ENCODE data around the gene NOTCH1.
A peak's percentile ranks its signal among the peaks of the same experiment; 100 is the strongest.

DNA sequence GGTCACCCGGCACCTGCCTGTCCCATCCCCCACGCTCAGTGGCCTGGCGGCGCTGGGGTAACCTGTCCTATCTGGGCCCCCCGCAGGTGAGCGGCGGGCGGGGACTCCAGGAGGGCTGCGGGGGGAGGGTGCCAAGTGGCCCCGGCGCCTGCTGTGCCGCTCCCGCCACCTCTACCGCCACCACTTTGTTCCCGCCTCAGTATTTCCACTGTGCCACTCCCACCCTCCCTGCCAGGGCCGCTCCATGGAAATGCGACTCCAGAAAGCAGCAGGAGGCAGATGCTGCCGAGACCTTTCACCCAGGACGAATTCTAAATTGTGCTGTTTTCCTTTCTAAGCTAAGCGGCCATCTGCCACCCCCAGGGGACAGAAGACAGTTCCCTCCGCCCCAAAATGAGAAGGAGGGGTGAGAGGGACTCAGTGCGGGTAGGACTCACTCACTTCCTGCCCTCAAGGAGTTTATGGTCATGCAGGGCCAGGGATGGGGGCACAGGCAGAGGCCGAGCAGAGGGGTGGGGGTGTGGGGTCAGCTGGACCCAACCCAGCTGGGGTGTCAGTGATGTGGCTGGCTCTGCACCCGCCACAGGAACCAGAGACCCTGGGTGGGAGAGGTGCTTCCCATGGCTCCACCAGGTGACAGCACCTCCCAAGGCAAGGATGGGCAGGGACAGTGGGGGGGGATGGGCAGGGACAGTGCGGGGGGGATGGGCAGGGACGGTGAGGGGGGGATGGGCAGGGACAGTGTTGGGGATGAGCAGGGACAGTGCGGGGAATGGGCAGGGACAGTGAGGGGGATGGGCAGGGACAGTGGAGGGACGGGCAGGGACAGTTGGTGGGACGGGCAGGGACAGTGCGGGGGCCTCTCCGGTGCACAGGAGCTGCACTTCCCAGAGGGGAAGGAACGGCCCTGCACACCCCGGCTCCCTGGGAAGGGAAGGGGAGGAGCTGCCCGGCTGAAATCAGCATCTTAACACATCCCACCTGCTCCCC, 17.8 kb downstream of the NOTCH1 start:
- TF ChIP-seq, protein P1, sequence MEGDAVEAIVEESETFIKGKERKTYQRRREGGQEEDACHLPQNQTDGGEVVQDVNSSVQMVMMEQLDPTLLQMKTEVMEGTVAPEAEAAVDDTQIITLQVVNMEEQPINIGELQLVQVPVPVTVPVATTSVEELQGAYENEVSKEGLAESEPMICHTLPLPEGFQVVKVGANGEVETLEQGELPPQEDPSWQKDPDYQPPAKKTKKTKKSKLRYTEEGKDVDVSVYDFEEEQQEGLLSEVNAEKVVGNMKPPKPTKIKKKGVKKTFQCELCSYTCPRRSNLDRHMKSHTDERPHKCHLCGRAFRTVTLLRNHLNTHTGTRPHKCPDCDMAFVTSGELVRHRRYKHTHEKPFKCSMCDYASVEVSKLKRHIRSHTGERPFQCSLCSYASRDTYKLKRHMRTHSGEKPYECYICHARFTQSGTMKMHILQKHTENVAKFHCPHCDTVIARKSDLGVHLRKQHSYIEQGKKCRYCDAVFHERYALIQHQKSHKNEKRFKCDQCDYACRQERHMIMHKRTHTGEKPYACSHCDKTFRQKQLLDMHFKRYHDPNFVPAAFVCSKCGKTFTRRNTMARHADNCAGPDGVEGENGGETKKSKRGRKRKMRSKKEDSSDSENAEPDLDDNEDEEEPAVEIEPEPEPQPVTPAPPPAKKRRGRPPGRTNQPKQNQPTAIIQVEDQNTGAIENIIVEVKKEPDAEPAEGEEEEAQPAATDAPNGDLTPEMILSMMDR (IDR thresholded peaks at IDR 0.05), result peak in 1 of 6 experiments; percentile 19
- TF ChIP-seq POLR2A (IDR thresholded peaks at IDR 0.05), result no peak

Data from Peyer's patch (tissue), 4 donors.